PC-3 (cell line): ENCODE measurements around the gene TXNDC11.

Experiments
- CTCF ChIP-seq: fragments of 300-600 bp; sonication (generic); conservative IDR thresholded peaks from 2 replicates; pipeline ENCODE4 v1.5.1; 2017; ENCODE audit warnings: antibody characterized with exemption, low read depth, mild to moderate bottlenecking, low read length
- EZH2 ChIP-seq: fragments of 300-600 bp; sonication (generic); IDR thresholded peaks from one replicate; pipeline ENCODE4 v1.6.1; 2017; ENCODE audit warnings: antibody characterized with exemption, mild to moderate bottlenecking, low read length; ENCODE audit not compliant: unreplicated experiment
- EZH2phosphoT487 ChIP-seq: fragments of 300-600 bp; sonication (generic); IDR thresholded peaks from 2 replicates; pipeline ENCODE4 v1.6.1; 2018; ENCODE audit warnings: mild to moderate bottlenecking, antibody characterized with exemption, low read length, borderline replicate concordance

GRCh38 chr16:11708421-11708820, 34.2 kb downstream of the TXNDC11 start:
- TF ChIP-seq CTCF = no peak
- no peak for TF ChIP-seq EZH2
- TF ChIP-seq EZH2phosphoT487 = no peak
